Neural progenitor cell (in vitro differentiated cells): ENCODE data around the gene B3GAT2. TPM values are rescaled to one million over a fixed set of nuclear protein-coding genes. Genes with fewer than 3 reads are reported as not detected.

Experiments used
- DNase-seq: peaks from one replicate; pipeline ENCODE4 v3.0.0-alpha.2; 2016; ENCODE audit warnings: low spot score
- H2AFZ ChIP-seq: fragments of 200-600 bp; sonication (generic); replicated peaks from 2 replicates; pipeline ENCODE4 v1.6.1; 2016; ENCODE audit warnings: antibody characterized with exemption
- H3F3A ChIP-seq: fragments of 200-600 bp; sonication (generic); 2 replicates; pipeline ENCODE4 v1.6.1; 2016; ENCODE audit warnings: antibody characterized with exemption, low read depth
- H3K27ac ChIP-seq: fragments of 200-600 bp; sonication (generic); 2 replicates; pipeline ENCODE4 v1.5.1; 2016; ENCODE audit warnings: mild to moderate bottlenecking
- H3K27me3 ChIP-seq: fragments of 200-600 bp; sonication (generic); 2 replicates; pipeline ENCODE4 v1.6.1; 2016; ENCODE audit warnings: mild to moderate bottlenecking, moderate library complexity
- H3K36me3 ChIP-seq: fragments of 200-600 bp; sonication (generic); 2 replicates; pipeline ENCODE4 v1.5.1; 2016
- H3K4me1 ChIP-seq: fragments of 200-600 bp; sonication (generic); 2 replicates; pipeline ENCODE4 v1.6.1; 2016; ENCODE audit warnings: mixed run types
- H3K4me2 ChIP-seq: fragments of 200-600 bp; sonication (generic); 2 replicates; pipeline ENCODE4 v1.6.1; 2016
- H3K4me3 ChIP-seq: fragments of 200-600 bp; sonication (generic); 2 replicates; pipeline ENCODE4 v1.5.1; 2016
- H3K79me2 ChIP-seq: fragments of 200-600 bp; sonication (generic); 2 replicates; pipeline ENCODE4 v1.6.1; 2016; ENCODE audit warnings: low read depth
- H3K9ac ChIP-seq: fragments of 200-600 bp; sonication (generic); 2 replicates; pipeline ENCODE4 v1.6.1; 2016
- H3K9me3 ChIP-seq: fragments of 200-600 bp; sonication (generic); 2 replicates; pipeline ENCODE4 v1.5.1; 2016; ENCODE audit warnings: low read depth
- H4K20me1 ChIP-seq: fragments of 200-600 bp; sonication (generic); 2 replicates; pipeline ENCODE4 v1.6.1; 2016; ENCODE audit warnings: low read depth
- H3K27ac Mint-ChIP-seq: 3 replicates; pipeline ENCODE4 v1.8.0; 2021; ENCODE audit warnings: mixed read lengths
- H3K27me3 Mint-ChIP-seq: 2 replicates; pipeline ENCODE4 v1.8.0; 2022; ENCODE audit warnings: low read depth, mild to moderate bottlenecking, inconsistent platforms, moderate library complexity, mixed read lengths; ENCODE audit not compliant: insufficient read depth
- H3K36me3 Mint-ChIP-seq: 3 replicates; pipeline ENCODE4 v1.8.0; 2021; ENCODE audit warnings: mixed read lengths
- H3K4me1 Mint-ChIP-seq: 3 replicates; pipeline ENCODE4 v1.8.0; 2021; ENCODE audit warnings: mixed read lengths
- H3K4me3 Mint-ChIP-seq: 3 replicates; pipeline ENCODE4 v1.8.0; 2021; ENCODE audit warnings: mild to moderate bottlenecking, moderate library complexity, mixed read lengths
- H3K9me3 Mint-ChIP-seq: 3 replicates; pipeline ENCODE4 v1.8.0; 2020; ENCODE audit warnings: mixed read lengths
- EZH2 ChIP-seq: fragments of 200-600 bp; sonication (generic); IDR thresholded peaks from 2 replicates; pipeline ENCODE4 v1.6.1; 2017; ENCODE audit warnings: antibody characterized with exemption, mild to moderate bottlenecking, moderate library complexity
- EZH2phosphoT487 ChIP-seq: fragments of 200-600 bp; sonication (generic); IDR thresholded peaks from 2 replicates; pipeline ENCODE4 v1.6.1; 2017; ENCODE audit warnings: antibody characterized with exemption
- total RNA-seq: library from RNA; depleted of rRNA; stranded (reverse); fragments of >200 nt; gene quantifications from 2 replicates; pipeline ENCODE4 v1.2.3, GENCODE V29; 2015; ENCODE audit warnings: low replicate concordance
- TF ChIP-seq, protein P1 (sequence below): fragments of 200-600 bp; sonication (generic); IDR thresholded peaks from 2 replicates; pipeline ENCODE4 v1.5.1; 2017; ENCODE audit warnings: antibody characterized with exemption, mild to moderate bottlenecking

Gene B3GAT2
- total RNA-seq, 1 donor from 2014 or later: 0.71 TPM

DNA sequence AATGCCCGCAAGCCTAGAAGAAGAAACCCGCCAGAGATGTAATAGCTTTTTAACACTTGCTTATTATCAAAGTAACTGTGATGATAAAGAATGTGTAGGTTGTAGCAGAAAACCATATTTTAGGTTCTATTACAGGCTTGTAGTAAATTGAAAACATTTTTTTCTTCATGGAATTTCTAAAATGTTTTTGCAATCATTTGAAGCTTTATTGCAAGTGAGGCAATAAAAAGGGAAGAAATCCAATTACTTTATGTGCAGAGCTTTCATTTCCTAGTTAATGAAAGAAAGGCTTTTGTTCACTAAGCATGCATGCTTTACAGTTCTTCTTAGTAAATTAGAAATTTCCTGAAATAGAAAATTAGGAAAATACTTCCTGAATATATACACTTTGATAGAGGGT, 135.1 kb downstream of the B3GAT2 start:
- Histone ChIP-seq H3K36me3 (no peaks in the 10 kb centered on the region), H3K9me3 (no peaks in the 10 kb centered on the region), H3K9ac (no peak overlapping the region), H3K27ac (no peak overlapping the region), H3K27me3 (no peaks in the 10 kb centered on the region), H3K4me3 (no peak overlapping the region), H3K4me2 (no peak overlapping the region), H3K4me1 (no peaks in the 10 kb centered on the region), H2AFZ (no peak overlapping the region), H3K79me2 (no peaks in the 10 kb centered on the region), H4K20me1 (no peaks in the 10 kb centered on the region), H3F3A (no peaks in the 10 kb centered on the region)
- Mint-ChIP-seq H3K36me3 (peaks cover 1% of the 10 kb centered on the region), H3K9me3 (peaks cover 1% of the 10 kb centered on the region), H3K27me3 (no peaks in the 10 kb centered on the region), H3K4me3 (no peak overlapping the region), H3K4me1 (no peaks in the 10 kb centered on the region), H3K27ac (no peak overlapping the region)
- no peak for DNase-seq
- TF ChIP-seq, protein P1, sequence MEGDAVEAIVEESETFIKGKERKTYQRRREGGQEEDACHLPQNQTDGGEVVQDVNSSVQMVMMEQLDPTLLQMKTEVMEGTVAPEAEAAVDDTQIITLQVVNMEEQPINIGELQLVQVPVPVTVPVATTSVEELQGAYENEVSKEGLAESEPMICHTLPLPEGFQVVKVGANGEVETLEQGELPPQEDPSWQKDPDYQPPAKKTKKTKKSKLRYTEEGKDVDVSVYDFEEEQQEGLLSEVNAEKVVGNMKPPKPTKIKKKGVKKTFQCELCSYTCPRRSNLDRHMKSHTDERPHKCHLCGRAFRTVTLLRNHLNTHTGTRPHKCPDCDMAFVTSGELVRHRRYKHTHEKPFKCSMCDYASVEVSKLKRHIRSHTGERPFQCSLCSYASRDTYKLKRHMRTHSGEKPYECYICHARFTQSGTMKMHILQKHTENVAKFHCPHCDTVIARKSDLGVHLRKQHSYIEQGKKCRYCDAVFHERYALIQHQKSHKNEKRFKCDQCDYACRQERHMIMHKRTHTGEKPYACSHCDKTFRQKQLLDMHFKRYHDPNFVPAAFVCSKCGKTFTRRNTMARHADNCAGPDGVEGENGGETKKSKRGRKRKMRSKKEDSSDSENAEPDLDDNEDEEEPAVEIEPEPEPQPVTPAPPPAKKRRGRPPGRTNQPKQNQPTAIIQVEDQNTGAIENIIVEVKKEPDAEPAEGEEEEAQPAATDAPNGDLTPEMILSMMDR: no peak
- TF ChIP-seq EZH2phosphoT487: no peak
- TF ChIP-seq EZH2: no peak

DNA sequence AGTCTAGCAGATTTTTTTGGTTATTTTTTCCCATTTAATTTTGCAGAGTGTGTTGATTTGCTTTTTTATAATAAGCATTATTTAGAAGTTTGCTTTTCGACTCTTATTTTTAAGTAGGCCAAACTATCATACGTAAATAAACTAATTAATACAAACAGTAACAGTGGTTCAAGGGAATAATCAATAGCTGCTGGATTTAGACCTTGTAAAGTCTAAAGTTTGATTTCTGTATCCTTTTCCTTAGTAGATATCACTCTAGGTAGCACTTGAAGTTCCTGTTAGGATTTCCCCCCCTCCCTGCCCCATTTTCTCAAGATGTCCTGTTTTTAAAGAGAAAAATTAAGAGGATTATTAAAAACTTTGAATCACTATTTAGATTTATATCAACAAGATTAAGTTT, 136.1 kb downstream of the B3GAT2 start:
- H3K27me3 ChIP-seq: no peaks in the 10 kb centered on the region
- Mint-ChIP-seq H3K27me3 (no peaks in the 10 kb centered on the region), H3K9me3 (peaks cover 1% of the 10 kb centered on the region), H3K36me3 (peaks cover 1% of the 10 kb centered on the region), H3K4me1 (no peaks in the 10 kb centered on the region), H3K4me3 (no peak overlapping the region), H3K27ac (no peak overlapping the region)
- TF ChIP-seq EZH2 (no peak), EZH2phosphoT487 (no peak)
- TF ChIP-seq, protein P1: no peak
- H2AFZ ChIP-seq: no peak overlapping the region
- H4K20me1 ChIP-seq: no peaks in the 10 kb centered on the region
- no peak overlapping the region for H3K4me2 ChIP-seq
- H3K27ac ChIP-seq: no peak overlapping the region
- no peak overlapping the region for H3K4me3 ChIP-seq
- no peaks in the 10 kb centered on the region for H3K79me2 ChIP-seq
- no peaks in the 10 kb centered on the region for H3K36me3 ChIP-seq
- no peaks in the 10 kb centered on the region for H3K4me1 ChIP-seq
- DNase-seq: no peak
- no peaks in the 10 kb centered on the region for H3K9me3 ChIP-seq
- no peaks in the 10 kb centered on the region for H3F3A ChIP-seq
- no peak overlapping the region for H3K9ac ChIP-seq

DNA sequence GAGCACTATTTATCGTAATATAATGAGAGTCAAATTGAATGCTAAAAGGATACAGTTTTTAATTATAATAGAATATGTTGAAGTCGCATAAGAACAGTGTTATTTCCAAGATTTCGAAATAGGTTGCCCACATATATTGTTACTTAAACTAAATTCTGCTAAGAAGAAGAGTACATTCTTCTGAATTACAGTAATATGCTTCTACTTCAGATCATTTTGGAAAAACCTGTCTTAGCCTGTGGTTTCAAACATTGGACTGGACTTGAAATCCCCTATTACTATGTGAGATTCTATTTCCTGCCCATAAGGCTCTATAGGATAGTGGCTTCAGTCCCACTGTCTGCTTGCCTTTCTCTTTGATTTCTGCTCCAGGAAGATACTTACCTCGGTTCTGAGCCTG, 137.2 kb downstream of the B3GAT2 start:
- Histone ChIP-seq H3K36me3 (no peaks in the 10 kb centered on the region), H3F3A (no peaks in the 10 kb centered on the region), H3K27ac (no peak overlapping the region), H4K20me1 (no peaks in the 10 kb centered on the region), H3K9ac (no peak overlapping the region), H3K4me2 (no peak overlapping the region), H3K27me3 (no peaks in the 10 kb centered on the region), H3K4me1 (no peaks in the 10 kb centered on the region), H3K79me2 (no peaks in the 10 kb centered on the region), H3K4me3 (no peak overlapping the region), H3K9me3 (no peaks in the 10 kb centered on the region), H2AFZ (no peak overlapping the region)
- no peaks in the 10 kb centered on the region for H3K4me1 Mint-ChIP-seq
- no peaks in the 10 kb centered on the region for H3K27me3 Mint-ChIP-seq
- peaks cover 1% of the 10 kb centered on the region for H3K9me3 Mint-ChIP-seq
- no peak for TF ChIP-seq EZH2phosphoT487
- TF ChIP-seq EZH2: no peak
- TF ChIP-seq, protein P1: no peak
- peaks cover 1% of the 10 kb centered on the region for H3K36me3 Mint-ChIP-seq
- DNase-seq: no peak
- H3K4me3 Mint-ChIP-seq: no peak overlapping the region
- H3K27ac Mint-ChIP-seq: no peak overlapping the region

DNA sequence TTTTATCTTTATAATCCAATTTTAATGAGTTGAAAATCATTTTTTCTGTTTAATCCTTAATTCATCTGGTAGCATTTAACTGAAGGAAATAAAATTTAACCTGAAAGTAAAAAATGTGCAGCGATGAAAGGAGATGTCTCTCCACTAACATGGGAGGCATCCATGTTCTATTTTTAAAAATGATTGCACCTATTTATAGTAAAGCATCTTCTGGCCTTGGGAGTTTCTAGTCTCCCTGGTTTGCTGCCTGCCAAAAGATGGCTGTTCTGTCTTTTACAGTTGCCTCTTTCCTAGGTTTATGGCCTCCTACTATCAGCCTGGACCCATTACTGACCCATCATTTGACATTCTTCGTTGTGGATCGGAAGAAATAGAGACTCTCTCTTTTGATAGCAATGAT, 143.0 kb downstream of the B3GAT2 start:
- Histone ChIP-seq H2AFZ (no peak overlapping the region), H3K79me2 (no peaks in the 10 kb centered on the region), H3K4me1 (no peaks in the 10 kb centered on the region), H4K20me1 (no peaks in the 10 kb centered on the region), H3K9ac (no peak overlapping the region), H3K27ac (no peak overlapping the region), H3K9me3 (no peaks in the 10 kb centered on the region), H3F3A (no peaks in the 10 kb centered on the region), H3K4me2 (no peak overlapping the region), H3K4me3 (no peak overlapping the region), H3K27me3 (no peaks in the 10 kb centered on the region), H3K36me3 (no peaks in the 10 kb centered on the region)
- Mint-ChIP-seq H3K36me3 (peaks cover 2% of the 10 kb centered on the region), H3K9me3 (no peaks in the 10 kb centered on the region), H3K27ac (no peak overlapping the region), H3K4me3 (no peak overlapping the region), H3K27me3 (no peaks in the 10 kb centered on the region), H3K4me1 (no peaks in the 10 kb centered on the region)
- DNase-seq: no peak
- TF ChIP-seq, protein P1: no peak
- no peak for TF ChIP-seq EZH2phosphoT487
- TF ChIP-seq EZH2: no peak
